Stomach (tissue), 9 donors: ENCODE measurements around the gene HMCES. TPM values are rescaled to one million over a fixed set of nuclear protein-coding genes. Genes with fewer than 3 reads are reported as not detected.

ENCODE experiments used
- DNase-seq, 2 donors: peaks; one replicate each; pipeline versions ENCODE4 v3.0.0 to v3.0.0-alpha.2; 2013 to 2019
- H3K27ac ChIP-seq, 5 donors: fragments of 200-600 bp in 4 of 5; sonication (generic) in 4 of 5; one replicate each; pipeline ENCODE4 v1.5.1; 2013 to 2019; ENCODE audit warnings: mild to moderate bottlenecking in 1 of 5, moderate library complexity in 1 of 5
- H3K27me3 ChIP-seq, 3 donors: fragments of 200-600 bp; sonication (generic); one replicate each; pipeline ENCODE4 v1.5.1; 2017 to 2019; ENCODE audit warnings: mixed run types in 1 of 3
- H3K36me3 ChIP-seq, 4 donors: fragments of 200-600 bp; sonication (generic); 1 replicate in 3 of 4; 2 replicates in 1 of 4; pipeline ENCODE4 v1.5.1; 2016 to 2019
- H3K4me1 ChIP-seq, 4 donors: fragments of 200-600 bp; sonication (generic); one replicate each; pipeline ENCODE4 v1.5.1; 2016 to 2019
- H3K4me3 ChIP-seq, 4 donors: fragments of 200-600 bp; sonication (generic) in 3 of 4; one replicate each; pipeline ENCODE4 v1.5.1; 2016 to 2019; ENCODE audit warnings: mild to moderate bottlenecking in 1 of 4
- H3K9me3 ChIP-seq, 4 donors: fragments of 200-600 bp; sonication (generic); one replicate each; pipeline ENCODE4 v1.5.1; 2016 to 2019
- CTCF ChIP-seq, 7 experiments: fragments of 450-650 bp in 4 of 7; fragments of 200-600 bp in 3 of 7; sonication (generic) in 3 of 7; IDR thresholded peaks; one replicate each; pipeline ENCODE4 v1.5.1; 2016 to 2019; ENCODE audit warnings: antibody characterized with exemption in 7 of 7, control low read depth in 2 of 7, mild to moderate bottlenecking in 1 of 7
- EP300 ChIP-seq: sonication (generic); formaldehyde crosslinking; IDR thresholded peaks from one replicate; pipeline ENCODE4 v1.6.1; 2017; ENCODE audit warnings: antibody characterized with exemption
- POLR2A ChIP-seq, 4 donors: fragments of 450-650 bp; IDR thresholded peaks; one replicate each; pipeline ENCODE4 v1.6.1; 2016; ENCODE audit warnings: antibody characterized with exemption in 4 of 4, control low read depth in 2 of 4, mild to moderate bottlenecking in 1 of 4, moderate library complexity in 1 of 4
- POLR2AphosphoS5 ChIP-seq, 3 donors: sonication (generic); formaldehyde crosslinking; IDR thresholded peaks; one replicate each; pipeline ENCODE4 v1.6.1; 2016; ENCODE audit warnings: antibody characterized with exemption in 3 of 3
- WGBS, 5 donors: extraction: QIAGEN DNeasy Blood & Tissue Kit in 3 of 5; methylation state at CpG; one replicate each; pipeline versions ENCODE4 v1.1.5 to v1.1.7; 2013 to 2018; 5-methylcytosine and 5-hydroxymethylcytosine counted together
- intact Hi-C: fragments of 100-400 bp; cut with DNase I; formaldehyde crosslinking; loops from one replicate; pipeline ENCODE4 v1.15.1; 2023; ENCODE audit warnings: low total_unique reads
- polyA plus RNA-seq, 3 donors: library from polyadenylated mRNA; stranded (reverse); fragments of 200-250 nt; gene quantifications; one replicate each; pipeline ENCODE4 v1.2.3, GENCODE V29; 2013
- total RNA-seq, 5 donors: library from RNA; depleted of rRNA; stranded (reverse); fragments of >200 nt; gene quantifications; one replicate each; pipeline versions ENCODE4 v1.1.0 to v1.2.3, GENCODE V29; 2014 to 2016
- donor health status: healthy with polysubstance abuse.
- donor health status: Bipolar disorder and iron deficiency.
- donor health status: healthy.

HMCES gene
- total and polyA plus RNA-seq, 8 donors: 16.4 to 80.5 (median 24.6) TPM

- intact Hi-C loops: no loop called here
- WGBS, 5 donors: 85 to 94% (median 94%) methylated on average over 7 of the region's 7 CpGs
These were observed 42.3 kb downstream of the HMCES start for GRCh38 chr3:129320825-129321487.

DNA sequence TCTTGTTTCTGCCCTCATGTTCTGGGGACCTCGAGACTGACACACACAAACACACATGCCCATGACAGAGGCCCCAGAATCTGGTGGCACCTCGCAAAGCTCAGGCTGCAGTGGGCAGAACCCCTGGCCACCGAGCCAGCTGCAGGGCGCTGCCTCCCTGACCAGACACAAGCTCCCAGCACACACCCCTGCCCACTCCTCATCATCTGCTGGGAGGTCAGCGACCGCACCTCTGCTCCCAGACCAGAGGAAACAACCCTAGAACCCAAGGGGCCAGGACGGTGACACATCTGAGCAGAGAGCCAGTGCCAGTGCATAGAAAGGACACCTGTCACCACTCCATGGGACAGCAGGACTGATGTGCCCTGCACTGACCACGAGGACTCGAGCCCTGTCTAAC lies 43.2 kb downstream of the HMCES start:
- DNase-seq: no peak
- no peak for TF ChIP-seq CTCF (IDR thresholded peaks at IDR 0.05)
- TF ChIP-seq POLR2A (IDR thresholded peaks at IDR 0.05): no peak
- TF ChIP-seq POLR2AphosphoS5 (IDR thresholded peaks at IDR 0.05): no peak
- TF ChIP-seq EP300: no peak
- H3K27ac ChIP-seq: no peak overlapping the region
- peaks cover 4 to 13% (median 12%) of the 10 kb centered on the region in 4 donors for H3K4me1 ChIP-seq
- H3K4me3 ChIP-seq: no peak overlapping the region
- WGBS, 5 donors: 85 to 93% (median 91%) methylated on average over 9 of the region's 9 CpGs
- intact Hi-C loops: no loop called here
- H3K9me3 ChIP-seq: no peaks in the 10 kb centered on the region
- no peaks in the 10 kb centered on the region for H3K27me3 ChIP-seq
- H3K36me3 ChIP-seq: peaks cover 0 to 50% (median 29%) of the 10 kb centered on the region in 4 donors

More at GRCh38 chr3:129320825-129321487, 42.3 kb downstream of the HMCES start:
- Histone ChIP-seq H3K9me3 (no peaks in the 10 kb centered on the region), H3K27ac (no peak overlapping the region), H3K4me3 (no peak overlapping the region), H3K36me3 (peaks cover 0 to 50% (median 29%) of the 10 kb centered on the region in 4 donors), H3K4me1 (peaks cover 8 to 21% (median 17%) of the 10 kb centered on the region in 4 donors), H3K27me3 (no peaks in the 10 kb centered on the region)
- TF ChIP-seq POLR2AphosphoS5 (IDR thresholded peaks at IDR 0.05): no peak
- TF ChIP-seq EP300: no peak
- no peak for TF ChIP-seq CTCF (IDR thresholded peaks at IDR 0.05)
- no peak for TF ChIP-seq POLR2A (IDR thresholded peaks at IDR 0.05)
- DNase-seq: no peak

DNA sequence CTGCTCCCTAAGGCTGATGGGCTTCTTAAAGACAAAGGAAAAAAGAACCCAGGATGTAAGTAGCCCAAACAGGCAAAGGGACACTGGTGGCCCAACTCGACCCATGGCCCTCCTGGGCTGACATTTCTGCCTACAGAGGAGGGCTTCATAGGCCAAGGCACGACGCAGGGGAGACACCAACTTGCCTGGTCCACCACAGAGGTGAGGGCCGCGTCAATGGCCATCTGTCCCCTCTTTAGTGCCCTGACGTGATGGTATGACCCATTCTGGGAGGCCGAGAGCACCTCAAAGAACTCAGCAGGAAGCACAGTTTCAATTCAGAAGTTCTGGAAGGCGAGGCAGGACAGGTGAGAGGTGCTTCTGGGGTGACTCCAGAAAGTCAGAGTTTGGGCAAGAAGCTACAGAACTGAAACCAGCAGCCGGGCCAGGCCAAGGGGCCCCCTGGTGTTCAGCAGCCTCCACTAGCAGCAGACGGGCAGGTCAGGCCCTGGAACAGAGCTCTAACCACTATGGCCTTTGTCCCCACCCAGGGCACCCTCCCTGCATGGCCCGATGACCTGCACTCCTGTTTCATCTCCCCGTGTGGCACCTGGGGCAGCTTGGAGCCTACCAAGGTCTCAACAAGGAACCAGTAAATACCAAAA lies 45.1 kb downstream of the HMCES start:
- 67 to 78% (median 77%) methylated on average over 12 of the region's 12 CpGs for WGBS, 5 donors

DNA sequence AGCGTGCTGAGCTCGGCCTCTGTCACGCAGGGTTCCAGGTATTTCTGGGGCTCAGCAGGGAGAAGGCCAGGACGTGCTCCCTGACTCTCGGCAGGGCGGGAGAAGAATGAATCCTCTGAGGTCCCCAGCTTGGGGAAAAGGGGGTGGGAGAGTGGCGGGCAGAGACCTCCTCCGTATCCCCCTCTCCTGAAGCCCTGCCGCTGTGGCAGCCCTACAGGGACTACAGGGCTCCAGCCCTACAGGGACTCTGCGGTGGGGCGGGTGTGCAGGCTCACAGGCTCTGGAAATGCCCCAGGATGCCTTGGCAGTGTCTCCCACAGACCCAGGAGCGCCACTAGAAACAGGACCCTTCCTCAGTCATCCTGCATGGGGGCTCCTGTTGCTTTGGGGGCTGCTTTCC lies 46.2 kb downstream of the HMCES start:
- Histone ChIP-seq H3K27ac (no peak overlapping the region), H3K27me3 (no peaks in the 10 kb centered on the region), H3K4me3 (no peak overlapping the region), H3K9me3 (no peaks in the 10 kb centered on the region), H3K4me1 (no peaks in the 10 kb centered on the region), H3K36me3 (peaks cover 0 to 48% (median 26%) of the 10 kb centered on the region in 4 donors)
- 92 to 96% (median 94%) methylated on average over 11 to 12 of the region's 12 CpGs for WGBS, 5 donors
- intact Hi-C loops: no loop called here
- TF ChIP-seq EP300 (no peak), CTCF (IDR thresholded peaks at IDR 0.05) (no peak), POLR2A (IDR thresholded peaks at IDR 0.05) (no peak), POLR2AphosphoS5 (IDR thresholded peaks at IDR 0.05) (no peak)
- DNase-seq: no peak

More for the DNA sequence above, 45.1 kb downstream of the HMCES start:
- H3K27me3 ChIP-seq: no peaks in the 10 kb centered on the region
- DNase-seq: no peak
- peaks cover 0 to 50% (median 29%) of the 10 kb centered on the region in 4 donors for H3K36me3 ChIP-seq
- intact Hi-C loops: no loop called here
- no peaks in the 10 kb centered on the region for H3K4me1 ChIP-seq
- TF ChIP-seq EP300 (no peak), POLR2A (IDR thresholded peaks at IDR 0.05) (no peak)
- no peak overlapping the region for H3K27ac ChIP-seq
- H3K9me3 ChIP-seq: no peaks in the 10 kb centered on the region
- no peak overlapping the region for H3K4me3 ChIP-seq
